ENCODE measurements around the gene ZIC4.

ZIC4 gene

DNA sequence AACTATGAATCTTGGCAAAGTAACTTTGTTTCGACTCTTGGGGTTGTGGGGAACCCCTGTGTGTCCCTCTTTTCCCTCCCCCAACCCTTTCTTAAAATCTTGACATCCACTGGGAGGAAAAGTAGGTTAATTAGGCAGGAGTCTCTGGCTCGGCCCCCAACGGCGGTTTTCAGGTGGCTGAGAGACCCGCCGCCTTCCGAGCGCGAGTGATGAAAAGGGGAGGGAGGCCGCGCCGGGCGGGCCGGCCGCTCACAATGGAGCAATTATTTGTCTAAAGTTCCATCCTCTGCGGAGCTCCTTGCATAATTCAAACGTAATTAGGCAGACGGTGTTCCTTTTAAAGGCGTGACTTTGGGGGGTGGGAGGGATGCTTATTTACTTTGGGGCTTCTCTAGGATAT lies 51.7 kb downstream of the ZIC4 start:
- DNase-seq (ENCODE audit: low read depth in 2 of 2), result no peak

- no peak for DNase-seq (ENCODE audit: low read depth in 2 of 2)
Observed at GRCh38 chr3:147351301-147351700, 55.0 kb downstream of the ZIC4 start.

DNA sequence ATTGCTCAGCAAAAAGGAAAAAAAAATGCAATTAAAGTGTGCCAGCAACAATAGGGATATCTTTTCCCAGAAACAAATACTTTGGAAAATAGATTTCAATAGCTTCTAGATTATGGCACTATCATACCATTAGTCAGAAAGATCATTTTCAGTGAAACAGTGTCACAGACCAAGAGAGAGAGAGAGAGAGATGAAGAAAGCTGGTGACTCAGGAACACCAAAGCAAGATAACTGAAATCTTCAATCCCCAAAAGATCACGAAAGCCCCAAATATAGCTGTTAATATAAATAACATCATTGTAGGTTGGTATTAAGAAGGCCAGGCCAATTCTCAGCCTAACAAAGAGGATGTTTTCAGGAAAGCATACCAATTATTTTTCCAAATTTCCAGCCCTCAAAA lies 57.4 kb downstream of the ZIC4 start:
- no peak for DNase-seq (ENCODE audit: low read depth in 2 of 2)

GRCh38 chr3:147343926-147344325 lies 62.4 kb downstream of the ZIC4 start:
- DNase-seq (ENCODE audit: low read depth in 2 of 2), result no peak

DNA sequence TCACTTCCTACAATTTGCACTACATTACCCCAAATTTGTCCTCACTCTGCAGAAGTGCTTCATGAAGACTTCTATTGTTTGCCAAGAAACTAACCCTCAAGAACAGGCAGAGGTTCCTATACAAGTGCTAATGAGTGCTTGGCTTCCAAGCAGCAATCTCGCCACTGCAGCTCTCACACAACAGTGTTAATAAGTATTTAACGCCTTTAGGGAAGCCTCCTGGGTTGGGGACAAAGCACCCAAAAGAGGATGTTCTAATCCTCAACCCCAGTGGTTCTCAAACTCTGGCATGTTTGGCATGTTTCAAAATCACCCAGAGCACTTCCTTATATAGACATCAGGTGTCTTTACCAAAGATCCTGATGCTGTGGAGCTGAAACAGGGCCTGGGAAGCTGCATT lies 64.6 kb downstream of the ZIC4 start:
- DNase-seq (ENCODE audit: low read depth in 2 of 2), result no peak

DNA sequence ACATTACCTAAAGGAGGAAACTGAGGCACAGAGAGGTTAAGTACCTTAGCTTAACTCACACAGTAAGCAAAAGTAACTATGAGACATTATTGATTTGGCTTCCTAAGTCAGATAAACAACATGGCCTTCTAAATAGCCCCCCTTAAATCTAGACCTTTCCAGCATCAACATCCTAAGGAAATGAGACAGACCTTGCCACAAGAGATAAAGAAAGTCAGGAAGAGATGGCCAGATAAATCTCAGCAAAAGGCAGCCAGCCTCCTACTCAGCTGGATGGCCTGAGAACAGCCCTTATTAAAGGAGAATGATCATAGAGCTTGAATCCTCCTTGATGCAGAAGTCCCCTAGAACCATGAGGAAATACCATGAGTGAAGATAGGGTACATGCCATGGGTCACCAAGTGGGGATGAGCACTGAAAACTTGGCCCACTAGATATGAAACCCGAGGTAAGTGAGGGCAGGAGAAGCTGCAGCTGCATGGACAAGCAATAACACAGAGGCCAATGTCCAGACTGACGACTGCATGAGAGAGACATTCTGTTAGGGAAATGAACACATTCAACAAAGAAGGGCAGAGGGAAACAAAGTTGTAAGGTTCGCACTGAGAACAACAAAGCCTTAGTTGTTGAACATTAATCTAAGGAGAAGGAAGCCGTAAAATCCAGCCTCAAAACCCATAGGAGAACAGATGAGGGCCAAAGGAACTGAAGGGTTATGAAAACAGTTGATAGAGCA lies 69.6 kb downstream of the ZIC4 start:
- no peak for DNase-seq (ENCODE audit: low read depth in 2 of 2)

All from stimulated activated CD8-positive, alpha-beta memory T cell treated with anti-CD3 and anti-CD28 coated beads, Interleukin-7, amount 100 ng/mL, for 4 hours (primary cell).